ENCODE data around the gene ZNF599.

ZNF599 gene

DNA sequence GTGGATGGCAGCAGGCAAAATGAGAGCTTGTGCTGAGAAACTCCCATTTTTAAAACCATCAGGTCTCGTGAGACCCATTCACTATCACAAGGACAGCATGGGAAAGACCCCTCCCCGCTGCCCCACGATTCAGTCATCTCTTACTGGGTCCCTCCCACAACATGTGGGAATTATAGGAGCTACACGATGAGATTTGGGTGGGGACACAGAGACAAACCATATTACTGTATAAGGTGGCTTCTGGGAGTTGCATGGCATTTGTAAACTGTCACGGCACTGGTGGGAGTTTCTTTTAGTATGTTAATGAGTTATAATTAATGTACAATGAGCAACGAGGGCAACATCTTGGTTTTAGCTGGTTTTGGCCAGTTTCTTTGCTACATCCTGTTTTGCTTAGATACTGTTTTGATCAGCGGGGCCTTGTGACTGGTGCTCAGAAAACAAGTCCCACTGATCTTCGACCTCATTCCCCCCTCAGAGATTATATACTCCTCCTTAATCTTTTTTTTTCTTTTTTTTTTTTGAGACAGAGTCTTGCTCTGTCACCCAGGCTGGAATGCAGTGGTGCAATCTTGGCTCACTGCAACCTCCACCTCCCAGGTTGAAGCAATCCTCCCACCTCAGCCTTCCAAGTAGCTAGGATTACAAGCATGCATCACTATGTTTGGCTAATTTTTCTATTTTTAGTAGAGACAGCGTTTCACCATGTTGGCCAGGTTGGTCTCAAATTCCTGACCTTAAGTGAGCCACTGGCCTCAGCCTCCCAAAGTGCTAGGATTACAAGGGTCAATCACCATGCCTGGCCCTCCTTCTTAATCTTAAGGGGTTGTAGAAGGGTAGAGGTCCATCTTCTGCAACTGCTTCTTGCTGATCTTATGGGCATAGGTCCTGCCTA is 21.3 kb upstream of the ZNF599 start:
- Histone ChIP-seq H3K4me2 (ENCODE audit: low read depth, low read length, poor library complexity, severe bottlenecking) (no peak overlapping the region), H3K27me3 (ENCODE audit: insufficient read depth, low read length, poor library complexity, severe bottlenecking) (peaks cover 17% of the 10 kb centered on the region), H2AFZ (ENCODE audit: low read length) (peak overlapping the region; percentile 88)

GRCh38 chr19:34793565-34793964 is 20.6 kb upstream of the ZNF599 start:
- peaks cover 22% of the 10 kb centered on the region for H3K27me3 ChIP-seq (ENCODE audit: insufficient read depth, low read length, poor library complexity, severe bottlenecking)
- H3K4me3 ChIP-seq (ENCODE audit: low read length, poor library complexity, severe bottlenecking): peak overlapping the region; percentile 45
- H3K9me3 ChIP-seq (ENCODE audit: insufficient read depth, low read depth, low read length): no peaks in the 10 kb centered on the region; the same call in 1 of the 2 replicates
- H3K9ac ChIP-seq (ENCODE audit: low read depth, low read length, poor library complexity, severe bottlenecking): peak overlapping the region; percentile 31
- no peaks in the 10 kb centered on the region for H3K36me3 ChIP-seq (ENCODE audit: insufficient read depth, low read length)
- H3K9me2 ChIP-seq (replicated peaks; ENCODE audit: low read depth, low read length): no peaks in the 10 kb centered on the region
- no peaks in the 10 kb centered on the region for H4K20me1 ChIP-seq (ENCODE audit: insufficient read depth, low read length, poor library complexity, severe bottlenecking)
- H3K4me2 ChIP-seq (ENCODE audit: low read depth, low read length, poor library complexity, severe bottlenecking): peak overlapping the region; percentile 51
- no peak for TF ChIP-seq EZH2phosphoT487 (IDR thresholded peaks at IDR 0.05; ENCODE audit: borderline replicate concordance)
- TF ChIP-seq, protein P1, sequence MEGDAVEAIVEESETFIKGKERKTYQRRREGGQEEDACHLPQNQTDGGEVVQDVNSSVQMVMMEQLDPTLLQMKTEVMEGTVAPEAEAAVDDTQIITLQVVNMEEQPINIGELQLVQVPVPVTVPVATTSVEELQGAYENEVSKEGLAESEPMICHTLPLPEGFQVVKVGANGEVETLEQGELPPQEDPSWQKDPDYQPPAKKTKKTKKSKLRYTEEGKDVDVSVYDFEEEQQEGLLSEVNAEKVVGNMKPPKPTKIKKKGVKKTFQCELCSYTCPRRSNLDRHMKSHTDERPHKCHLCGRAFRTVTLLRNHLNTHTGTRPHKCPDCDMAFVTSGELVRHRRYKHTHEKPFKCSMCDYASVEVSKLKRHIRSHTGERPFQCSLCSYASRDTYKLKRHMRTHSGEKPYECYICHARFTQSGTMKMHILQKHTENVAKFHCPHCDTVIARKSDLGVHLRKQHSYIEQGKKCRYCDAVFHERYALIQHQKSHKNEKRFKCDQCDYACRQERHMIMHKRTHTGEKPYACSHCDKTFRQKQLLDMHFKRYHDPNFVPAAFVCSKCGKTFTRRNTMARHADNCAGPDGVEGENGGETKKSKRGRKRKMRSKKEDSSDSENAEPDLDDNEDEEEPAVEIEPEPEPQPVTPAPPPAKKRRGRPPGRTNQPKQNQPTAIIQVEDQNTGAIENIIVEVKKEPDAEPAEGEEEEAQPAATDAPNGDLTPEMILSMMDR (conservative IDR thresholded peaks at IDR 0.05; ENCODE audit: low read length): no peak
- no peaks in the 10 kb centered on the region for H3K79me2 ChIP-seq (ENCODE audit: insufficient read depth, low read length)
- H3K4me1 ChIP-seq (ENCODE audit: insufficient read depth, low read length, poor library complexity, severe bottlenecking): no peaks in the 10 kb centered on the region
- H3F3A ChIP-seq (ENCODE audit: low read depth): no peaks in the 10 kb centered on the region
- H2AFZ ChIP-seq (ENCODE audit: low read length): peak overlapping the region; percentile 88

More for the DNA sequence above, 21.3 kb upstream of the ZNF599 start:
- Histone ChIP-seq H3K4me3 (ENCODE audit: low read length, poor library complexity, severe bottlenecking) (no peak overlapping the region), H3K79me2 (ENCODE audit: insufficient read depth, low read length) (no peaks in the 10 kb centered on the region), H3K4me1 (ENCODE audit: insufficient read depth, low read length, poor library complexity, severe bottlenecking) (no peaks in the 10 kb centered on the region), H3F3A (ENCODE audit: low read depth) (no peaks in the 10 kb centered on the region), H3K36me3 (ENCODE audit: insufficient read depth, low read length) (no peaks in the 10 kb centered on the region), H3K9ac (ENCODE audit: low read depth, low read length, poor library complexity, severe bottlenecking) (no peak overlapping the region), H4K20me1 (ENCODE audit: insufficient read depth, low read length, poor library complexity, severe bottlenecking) (no peaks in the 10 kb centered on the region), H3K9me2 (replicated peaks; ENCODE audit: low read depth, low read length) (no peaks in the 10 kb centered on the region), H3K9me3 (ENCODE audit: insufficient read depth, low read depth, low read length) (no peaks in the 10 kb centered on the region; the same call in 1 of the 2 replicates)
- TF ChIP-seq, protein P1 (conservative IDR thresholded peaks at IDR 0.05; ENCODE audit: low read length): no peak
- no peak for TF ChIP-seq EZH2phosphoT487 (IDR thresholded peaks at IDR 0.05; ENCODE audit: borderline replicate concordance)

GRCh38 chr19:34788074-34788473 is 15.1 kb upstream of the ZNF599 start:
- H3K36me3 ChIP-seq (ENCODE audit: insufficient read depth, low read length): no peaks in the 10 kb centered on the region
- H3K9me3 ChIP-seq (ENCODE audit: insufficient read depth, low read depth, low read length): no peaks in the 10 kb centered on the region
- H3K9ac ChIP-seq (ENCODE audit: low read depth, low read length, poor library complexity, severe bottlenecking): no peak overlapping the region
- H3F3A ChIP-seq (ENCODE audit: low read depth): no peaks in the 10 kb centered on the region
- H3K4me1 ChIP-seq (ENCODE audit: insufficient read depth, low read length, poor library complexity, severe bottlenecking): no peaks in the 10 kb centered on the region
- peaks cover 22% of the 10 kb centered on the region for H3K27me3 ChIP-seq (ENCODE audit: insufficient read depth, low read length, poor library complexity, severe bottlenecking)
- no peak overlapping the region for H2AFZ ChIP-seq (ENCODE audit: low read length)
- no peaks in the 10 kb centered on the region for H4K20me1 ChIP-seq (ENCODE audit: insufficient read depth, low read length, poor library complexity, severe bottlenecking)
- no peak overlapping the region for H3K4me3 ChIP-seq (ENCODE audit: low read length, poor library complexity, severe bottlenecking)
- no peak overlapping the region for H3K4me2 ChIP-seq (ENCODE audit: low read depth, low read length, poor library complexity, severe bottlenecking)
- H3K79me2 ChIP-seq (ENCODE audit: insufficient read depth, low read length): no peaks in the 10 kb centered on the region
- TF ChIP-seq, protein P1 (conservative IDR thresholded peaks at IDR 0.05; ENCODE audit: low read length): no peak
- no peak for TF ChIP-seq EZH2phosphoT487 (IDR thresholded peaks at IDR 0.05; ENCODE audit: borderline replicate concordance)
- no peaks in the 10 kb centered on the region for H3K9me2 ChIP-seq (replicated peaks; ENCODE audit: low read depth, low read length)

All from Loucy (cell line).